Left ventricle myocardium inferior (tissue), 1 donor: ENCODE measurements around the gene SLC39A2. TPM values are rescaled to one million over a fixed set of nuclear protein-coding genes. Genes with fewer than 3 reads are reported as not detected.

Source experiments
- DNase-seq: peaks from one replicate; pipeline ENCODE4 v3.0.0-alpha.2; 2020
- H3K27ac ChIP-seq: fragments of 200-600 bp; replicated peaks from 2 replicates; pipeline ENCODE4 v1.8.0; 2021
- H3K27me3 ChIP-seq: fragments of 200-600 bp; 2 replicates; pipeline ENCODE4 v1.8.0; 2021; ENCODE audit warnings: low read depth
- H3K36me3 ChIP-seq: fragments of 200-600 bp; 2 replicates; pipeline ENCODE4 v1.8.0; 2021
- H3K4me1 ChIP-seq: fragments of 200-600 bp; 2 replicates; pipeline ENCODE4 v1.8.0; 2021
- H3K4me3 ChIP-seq: fragments of 200-600 bp; 2 replicates; pipeline ENCODE4 v1.8.0; 2021; ENCODE audit warnings: mild to moderate bottlenecking, moderate library complexity
- H3K9me3 ChIP-seq: fragments of 200-600 bp; replicated peaks from 2 replicates; pipeline ENCODE4 v1.8.0; 2021
- intact Hi-C: fragments of 100-400 bp; cut with micrococcal nuclease; formaldehyde crosslinking; loops from one replicate; pipeline ENCODE4 v1.11.0; 2022
- microRNA-seq: library from miRNA; unstranded; fragments of <30 nt; microRNA quantifications from one replicate; pipeline ENCODE4 v1.2.0, GENCODE V29; 2020
- total RNA-seq: library from RNA; stranded (reverse); fragmentation: NEBNext Ultra II Directional; extraction: Animal tissue kit (Norgen Biotek cat#: 25700); gene quantifications from one replicate; pipeline ENCODE4 v1.2.1, GENCODE V29; 2021
- TF ChIP-seq, protein P1 (sequence below): fragments of 200-600 bp; IDR thresholded peaks from 2 replicates; pipeline ENCODE4 v1.8.0; 2021; ENCODE audit warnings: antibody characterized with exemption, mild to moderate bottlenecking, borderline replicate concordance
- donor health status: DM: no; HTN: yes; CAD: no; lungs with severe emphysema.

Gene SLC39A2
- total RNA-seq, 1 donor from 2014 or later, result not detected

GRCh38 chr14:21048638-21049037 lies 49.5 kb downstream of the SLC39A2 start:
- no peak overlapping the region for H3K27ac ChIP-seq
- H3K9me3 ChIP-seq, result no peaks in the 10 kb centered on the region
- no peaks in the 10 kb centered on the region for H3K27me3 ChIP-seq
- intact Hi-C loops, result no loop called here
- TF ChIP-seq, protein P1, sequence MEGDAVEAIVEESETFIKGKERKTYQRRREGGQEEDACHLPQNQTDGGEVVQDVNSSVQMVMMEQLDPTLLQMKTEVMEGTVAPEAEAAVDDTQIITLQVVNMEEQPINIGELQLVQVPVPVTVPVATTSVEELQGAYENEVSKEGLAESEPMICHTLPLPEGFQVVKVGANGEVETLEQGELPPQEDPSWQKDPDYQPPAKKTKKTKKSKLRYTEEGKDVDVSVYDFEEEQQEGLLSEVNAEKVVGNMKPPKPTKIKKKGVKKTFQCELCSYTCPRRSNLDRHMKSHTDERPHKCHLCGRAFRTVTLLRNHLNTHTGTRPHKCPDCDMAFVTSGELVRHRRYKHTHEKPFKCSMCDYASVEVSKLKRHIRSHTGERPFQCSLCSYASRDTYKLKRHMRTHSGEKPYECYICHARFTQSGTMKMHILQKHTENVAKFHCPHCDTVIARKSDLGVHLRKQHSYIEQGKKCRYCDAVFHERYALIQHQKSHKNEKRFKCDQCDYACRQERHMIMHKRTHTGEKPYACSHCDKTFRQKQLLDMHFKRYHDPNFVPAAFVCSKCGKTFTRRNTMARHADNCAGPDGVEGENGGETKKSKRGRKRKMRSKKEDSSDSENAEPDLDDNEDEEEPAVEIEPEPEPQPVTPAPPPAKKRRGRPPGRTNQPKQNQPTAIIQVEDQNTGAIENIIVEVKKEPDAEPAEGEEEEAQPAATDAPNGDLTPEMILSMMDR, result no peak
- no peaks in the 10 kb centered on the region for H3K36me3 ChIP-seq
- H3K4me1 ChIP-seq, result peaks cover 32% of the 10 kb centered on the region
- H3K4me3 ChIP-seq, result no peak overlapping the region
- no peak for DNase-seq

DNA sequence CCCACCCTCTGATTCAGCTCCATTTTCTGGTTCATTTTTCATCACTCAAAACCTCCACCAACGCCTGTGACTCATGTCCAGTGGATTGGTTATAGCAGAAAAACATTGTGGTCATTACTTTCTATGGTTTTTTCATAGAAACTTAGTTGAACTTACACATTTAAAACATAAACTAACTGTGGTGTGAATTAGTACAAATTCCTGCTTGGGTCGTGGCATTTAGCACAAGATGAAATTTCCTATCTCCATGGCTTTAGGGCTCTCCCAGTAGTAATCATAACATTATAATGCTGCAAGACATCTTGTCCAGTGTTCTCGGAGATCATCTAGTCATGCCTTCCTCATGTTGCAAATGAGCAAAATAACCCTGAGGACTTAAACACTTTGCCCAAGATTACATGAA lies 50.2 kb downstream of the SLC39A2 start:
- TF ChIP-seq, protein P1, result no peak
- Histone ChIP-seq H3K36me3 (no peaks in the 10 kb centered on the region), H3K27me3 (no peaks in the 10 kb centered on the region), H3K4me1 (peaks cover 26% of the 10 kb centered on the region), H3K4me3 (no peak overlapping the region), H3K27ac (no peak overlapping the region), H3K9me3 (no peaks in the 10 kb centered on the region)
- intact Hi-C loops, result no loop called here
- DNase-seq, result no peak

DNA sequence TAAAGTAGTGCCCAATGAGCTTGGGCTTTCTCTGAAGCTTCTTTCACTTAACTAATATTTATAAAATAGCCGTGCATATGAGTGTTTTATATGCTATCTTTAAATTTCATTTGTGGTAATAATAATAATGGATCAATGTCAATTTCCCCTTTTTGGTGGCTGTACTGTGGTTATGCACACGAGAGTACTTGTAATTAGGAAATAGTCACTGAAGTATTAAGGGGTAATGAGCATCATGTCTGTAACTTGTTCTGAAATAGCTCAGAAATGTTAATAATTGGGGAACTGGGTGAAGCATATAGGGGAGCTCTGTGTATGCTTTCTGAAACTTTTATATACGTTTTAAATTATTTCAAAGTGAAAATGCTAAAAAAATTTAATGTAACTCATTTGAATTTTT lies 51.5 kb downstream of the SLC39A2 start:
- no peaks in the 10 kb centered on the region for H3K9me3 ChIP-seq
- no peak for DNase-seq
- intact Hi-C loops, result no loop called here

More for the DNA sequence above, 51.5 kb downstream of the SLC39A2 start:
- H3K4me3 ChIP-seq, result no peak overlapping the region
- peaks cover 21% of the 10 kb centered on the region for H3K4me1 ChIP-seq
- H3K36me3 ChIP-seq, result no peaks in the 10 kb centered on the region
- H3K27ac ChIP-seq, result no peak overlapping the region
- no peaks in the 10 kb centered on the region for H3K27me3 ChIP-seq
- TF ChIP-seq, protein P1, result no peak

Small RNAs within 50 kb of the gene (microRNA-seq; reads per million reads assigned to microRNA genes)
- gene MIR6717, result not detected

Other genes starting within 250 kb of the SLC39A2 start
- not detected for gene EDDM3B, start 230.9 kb upstream of the SLC39A2 start, total RNA-seq
- 5.7 TPM for gene RNASE6, start 218.0 kb upstream of the SLC39A2 start, total RNA-seq
- gene RNASE1, start 196.4 kb upstream of the SLC39A2 start, total RNA-seq, result 294 TPM
- gene RNASE3, start 107.9 kb upstream of the SLC39A2 start, total RNA-seq, result not detected
- gene RNASE2, start 43.8 kb upstream of the SLC39A2 start, total RNA-seq, result 1.3 TPM
- 37.3 TPM for gene METTL17, start 9.3 kb upstream of the SLC39A2 start, total RNA-seq
- 346 TPM for gene NDRG2, start 25.8 kb downstream of the SLC39A2 start, total RNA-seq
- gene TPPP2, start 30.9 kb downstream of the SLC39A2 start, total RNA-seq, result 1.6 TPM
- gene RNASE13, start 35.5 kb downstream of the SLC39A2 start, total RNA-seq, result not detected
- gene RNASE7, start 43.1 kb downstream of the SLC39A2 start, total RNA-seq, result not detected
- not detected for gene RNASE8, start 58.5 kb downstream of the SLC39A2 start, total RNA-seq
- 21.3 TPM for gene ARHGEF40, start 71.0 kb downstream of the SLC39A2 start, total RNA-seq
- 44.9 TPM for gene ZNF219, start 99.4 kb downstream of the SLC39A2 start, total RNA-seq
- 0.19 TPM for gene TMEM253, start 101.8 kb downstream of the SLC39A2 start, total RNA-seq
- not detected for gene OR5AU1, start 156.8 kb downstream of the SLC39A2 start, total RNA-seq